HepG2 (cell line): ENCODE data around the gene NEDD4L. TPM values are rescaled to one million over a fixed set of nuclear protein-coding genes. Genes with fewer than 3 reads are reported as not detected.

Source experiments
- AKNA ChIP-seq: sonication (generic); formaldehyde crosslinking; IDR thresholded peaks from 2 replicates; pipeline ENCODE4 v1.4.0; 2020; ENCODE audit warnings: missing genetic modification reagents, borderline replicate concordance
- EP300 ChIP-seq, 3 experiments: sonication (generic) in 1 of 3; formaldehyde crosslinking in 1 of 3; IDR thresholded peaks; 2 replicates each; pipeline versions ENCODE4 v1.5.1 to v1.6.1; 2011 to 2020; ENCODE audit warnings: low read depth in 2 of 3, low read length in 2 of 3, borderline replicate concordance in 1 of 3, improper control_type of control experiment in 1 of 3, mild to moderate bottlenecking in 1 of 3, missing genetic modification reagents in 1 of 3, moderate library complexity in 1 of 3
- HNRNPK ChIP-seq: fragments of 200-400 bp; formaldehyde crosslinking; IDR thresholded peaks from 2 replicates; pipeline ENCODE4 v1.6.1; 2018; ENCODE audit warnings: low read length, low read depth, moderate library complexity, mild to moderate bottlenecking; ENCODE audit not compliant: poor library complexity, severe bottlenecking
- PBX3 ChIP-seq: sonication (generic); formaldehyde crosslinking; IDR thresholded peaks from 2 replicates; pipeline ENCODE4 v1.8.1; 2023; ENCODE audit warnings: missing genetic modification reagents, inconsistent platforms, borderline replicate concordance
- SCMH1 ChIP-seq: sonication (generic); formaldehyde crosslinking; IDR thresholded peaks from 2 replicates; pipeline ENCODE4 v1.9.0; 2021; ENCODE audit warnings: missing genetic modification reagents, mild to moderate bottlenecking, borderline replicate concordance
- ZBTB20 ChIP-seq: sonication (generic); formaldehyde crosslinking; IDR thresholded peaks from 2 replicates; pipeline ENCODE4 v1.8.1; 2023; ENCODE audit warnings: missing genetic modification reagents, low read depth, mild to moderate bottlenecking, borderline replicate concordance
- ZBTB7A ChIP-seq: sonication (generic); formaldehyde crosslinking; IDR thresholded peaks from 2 replicates; pipeline ENCODE4 v1.8.0; 2022; ENCODE audit warnings: mild to moderate bottlenecking, missing genetic modification reagents
- ZNF282 ChIP-seq: fragments of 450-650 bp; IDR thresholded peaks from 2 replicates; pipeline ENCODE4 v1.6.1; 2018; ENCODE audit not compliant: partially characterized antibody
- polyA plus RNA-seq, 8 experiments: library from polyadenylated mRNA; depleted of rRNA in 3 of 8; stranded (reverse) in 7 of 8; unstranded in 1 of 8; fragments of >200 nt; fragmentation: Illumina TruSeq in 4 of 8; extraction: Trizol in 4 of 8; gene quantifications; 2 replicates each; pipeline versions ENCODE4 v1.2.1 to v1.2.3, GENCODE V29; 2011 to 2016; ENCODE audit warnings: low read depth in 4 of 8, missing spikeins in 1 of 8, mixed read lengths in 1 of 8; ENCODE audit not compliant: insufficient read depth in 1 of 8
- total RNA-seq, 5 experiments: library from RNA; depleted of rRNA; stranded (reverse); fragments of >200 nt; fragmentation: Illumina TruSeq; extraction: Trizol; gene quantifications; 2 replicates each; pipeline ENCODE4 v1.2.3, GENCODE V29; 2016; ENCODE audit warnings: low read depth in 1 of 5
- TF ChIP-seq, protein P1 (sequence below): IDR thresholded peaks from 2 replicates; pipeline ENCODE4 v1.4.0; 2020; ENCODE audit warnings: mild to moderate bottlenecking, missing genetic modification reagents
- TF ChIP-seq, protein P2 (sequence below): sonication (generic); formaldehyde crosslinking; IDR thresholded peaks from 2 replicates; pipeline ENCODE4 v1.5.1; 2020; ENCODE audit warnings: mild to moderate bottlenecking, missing genetic modification reagents, borderline replicate concordance

Gene NEDD4L
- total and polyA plus RNA-seq, 2 of the 13 experiments (the other 11 are each of a cell fraction or from before 2014, with no cell fraction given) = 168 to 390 TPM

- no peak for TF ChIP-seq PBX3
- TF ChIP-seq AKNA (CRISPR knock-in tag) = no peak
- TF ChIP-seq HNRNPK = no peak
- TF ChIP-seq, protein P1, sequence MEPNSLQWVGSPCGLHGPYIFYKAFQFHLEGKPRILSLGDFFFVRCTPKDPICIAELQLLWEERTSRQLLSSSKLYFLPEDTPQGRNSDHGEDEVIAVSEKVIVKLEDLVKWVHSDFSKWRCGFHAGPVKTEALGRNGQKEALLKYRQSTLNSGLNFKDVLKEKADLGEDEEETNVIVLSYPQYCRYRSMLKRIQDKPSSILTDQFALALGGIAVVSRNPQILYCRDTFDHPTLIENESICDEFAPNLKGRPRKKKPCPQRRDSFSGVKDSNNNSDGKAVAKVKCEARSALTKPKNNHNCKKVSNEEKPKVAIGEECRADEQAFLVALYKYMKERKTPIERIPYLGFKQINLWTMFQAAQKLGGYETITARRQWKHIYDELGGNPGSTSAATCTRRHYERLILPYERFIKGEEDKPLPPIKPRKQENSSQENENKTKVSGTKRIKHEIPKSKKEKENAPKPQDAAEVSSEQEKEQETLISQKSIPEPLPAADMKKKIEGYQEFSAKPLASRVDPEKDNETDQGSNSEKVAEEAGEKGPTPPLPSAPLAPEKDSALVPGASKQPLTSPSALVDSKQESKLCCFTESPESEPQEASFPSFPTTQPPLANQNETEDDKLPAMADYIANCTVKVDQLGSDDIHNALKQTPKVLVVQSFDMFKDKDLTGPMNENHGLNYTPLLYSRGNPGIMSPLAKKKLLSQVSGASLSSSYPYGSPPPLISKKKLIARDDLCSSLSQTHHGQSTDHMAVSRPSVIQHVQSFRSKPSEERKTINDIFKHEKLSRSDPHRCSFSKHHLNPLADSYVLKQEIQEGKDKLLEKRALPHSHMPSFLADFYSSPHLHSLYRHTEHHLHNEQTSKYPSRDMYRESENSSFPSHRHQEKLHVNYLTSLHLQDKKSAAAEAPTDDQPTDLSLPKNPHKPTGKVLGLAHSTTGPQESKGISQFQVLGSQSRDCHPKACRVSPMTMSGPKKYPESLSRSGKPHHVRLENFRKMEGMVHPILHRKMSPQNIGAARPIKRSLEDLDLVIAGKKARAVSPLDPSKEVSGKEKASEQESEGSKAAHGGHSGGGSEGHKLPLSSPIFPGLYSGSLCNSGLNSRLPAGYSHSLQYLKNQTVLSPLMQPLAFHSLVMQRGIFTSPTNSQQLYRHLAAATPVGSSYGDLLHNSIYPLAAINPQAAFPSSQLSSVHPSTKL (CRISPR knock-in tag) = peak; percentile 53
- TF ChIP-seq ZBTB20 (CRISPR knock-in tag) = peak; percentile 52; the same call in 1 of the 2 replicates
- no peak for TF ChIP-seq ZNF282
- no peak for TF ChIP-seq ZBTB7A (CRISPR knock-in tag)
- TF ChIP-seq SCMH1 = no peak
- TF ChIP-seq, protein P2, sequence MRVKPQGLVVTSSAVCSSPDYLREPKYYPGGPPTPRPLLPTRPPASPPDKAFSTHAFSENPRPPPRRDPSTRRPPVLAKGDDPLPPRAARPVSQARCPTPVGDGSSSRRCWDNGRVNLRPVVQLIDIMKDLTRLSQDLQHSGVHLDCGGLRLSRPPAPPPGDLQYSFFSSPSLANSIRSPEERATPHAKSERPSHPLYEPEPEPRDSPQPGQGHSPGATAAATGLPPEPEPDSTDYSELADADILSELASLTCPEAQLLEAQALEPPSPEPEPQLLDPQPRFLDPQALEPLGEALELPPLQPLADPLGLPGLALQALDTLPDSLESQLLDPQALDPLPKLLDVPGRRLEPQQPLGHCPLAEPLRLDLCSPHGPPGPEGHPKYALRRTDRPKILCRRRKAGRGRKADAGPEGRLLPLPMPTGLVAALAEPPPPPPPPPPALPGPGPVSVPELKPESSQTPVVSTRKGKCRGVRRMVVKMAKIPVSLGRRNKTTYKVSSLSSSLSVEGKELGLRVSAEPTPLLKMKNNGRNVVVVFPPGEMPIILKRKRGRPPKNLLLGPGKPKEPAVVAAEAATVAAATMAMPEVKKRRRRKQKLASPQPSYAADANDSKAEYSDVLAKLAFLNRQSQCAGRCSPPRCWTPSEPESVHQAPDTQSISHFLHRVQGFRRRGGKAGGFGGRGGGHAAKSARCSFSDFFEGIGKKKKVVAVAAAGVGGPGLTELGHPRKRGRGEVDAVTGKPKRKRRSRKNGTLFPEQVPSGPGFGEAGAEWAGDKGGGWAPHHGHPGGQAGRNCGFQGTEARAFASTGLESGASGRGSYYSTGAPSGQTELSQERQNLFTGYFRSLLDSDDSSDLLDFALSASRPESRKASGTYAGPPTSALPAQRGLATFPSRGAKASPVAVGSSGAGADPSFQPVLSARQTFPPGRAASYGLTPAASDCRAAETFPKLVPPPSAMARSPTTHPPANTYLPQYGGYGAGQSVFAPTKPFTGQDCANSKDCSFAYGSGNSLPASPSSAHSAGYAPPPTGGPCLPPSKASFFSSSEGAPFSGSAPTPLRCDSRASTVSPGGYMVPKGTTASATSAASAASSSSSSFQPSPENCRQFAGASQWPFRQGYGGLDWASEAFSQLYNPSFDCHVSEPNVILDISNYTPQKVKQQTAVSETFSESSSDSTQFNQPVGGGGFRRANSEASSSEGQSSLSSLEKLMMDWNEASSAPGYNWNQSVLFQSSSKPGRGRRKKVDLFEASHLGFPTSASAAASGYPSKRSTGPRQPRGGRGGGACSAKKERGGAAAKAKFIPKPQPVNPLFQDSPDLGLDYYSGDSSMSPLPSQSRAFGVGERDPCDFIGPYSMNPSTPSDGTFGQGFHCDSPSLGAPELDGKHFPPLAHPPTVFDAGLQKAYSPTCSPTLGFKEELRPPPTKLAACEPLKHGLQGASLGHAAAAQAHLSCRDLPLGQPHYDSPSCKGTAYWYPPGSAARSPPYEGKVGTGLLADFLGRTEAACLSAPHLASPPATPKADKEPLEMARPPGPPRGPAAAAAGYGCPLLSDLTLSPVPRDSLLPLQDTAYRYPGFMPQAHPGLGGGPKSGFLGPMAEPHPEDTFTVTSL = no peak
- no peak for TF ChIP-seq EP300 (IDR thresholded peaks at IDR 0.05; ENCODE audit: low read depth in 2 of 2, low read length in 2 of 2)
- TF ChIP-seq EP300 (CRISPR knock-in tag; IDR thresholded peaks at IDR 0.05; ENCODE audit: borderline replicate concordance) = no peak; the same call in 1 of the 2 replicates
These were observed 179.8 kb downstream of the NEDD4L start (continued) for GRCh38 chr18:58223717-58224424.
